Kasumi-1 (cell line): Measurements from ENCODE around the gene PRSS12.
A peak's percentile ranks its signal among the peaks of the same experiment; 100 is the strongest.
"Not testable (repeated sequence)": the region's sequence is repeated elsewhere in the genome, so short reads cannot be mapped to it uniquely, and the experiment has no call there.

Experiments
- DNase-seq, 2 experiments: peaks; one replicate each; lab custom pipeline; 2025; lab: John Stamatoyannopoulos, UW

Gene PRSS12

DNA sequence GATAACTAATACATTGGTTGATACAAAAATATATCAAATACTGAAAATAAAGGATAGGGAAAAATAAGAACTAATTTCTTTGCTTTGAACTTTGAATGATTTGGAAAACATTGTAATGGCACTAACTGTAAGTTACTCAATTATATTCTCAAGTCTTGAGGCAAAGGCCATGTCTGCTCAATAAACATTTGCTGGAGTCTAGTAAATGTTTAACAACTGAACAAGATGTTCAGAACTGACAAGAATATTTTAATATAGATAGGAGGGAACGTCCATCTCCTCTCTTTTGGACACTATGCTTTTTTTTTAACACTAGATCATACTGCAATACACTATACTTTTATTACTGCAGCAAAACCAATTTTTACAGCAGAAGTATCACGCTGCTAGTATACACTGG, 76.2 kb downstream of the PRSS12 start:
- DNase-seq = no peak

DNA sequence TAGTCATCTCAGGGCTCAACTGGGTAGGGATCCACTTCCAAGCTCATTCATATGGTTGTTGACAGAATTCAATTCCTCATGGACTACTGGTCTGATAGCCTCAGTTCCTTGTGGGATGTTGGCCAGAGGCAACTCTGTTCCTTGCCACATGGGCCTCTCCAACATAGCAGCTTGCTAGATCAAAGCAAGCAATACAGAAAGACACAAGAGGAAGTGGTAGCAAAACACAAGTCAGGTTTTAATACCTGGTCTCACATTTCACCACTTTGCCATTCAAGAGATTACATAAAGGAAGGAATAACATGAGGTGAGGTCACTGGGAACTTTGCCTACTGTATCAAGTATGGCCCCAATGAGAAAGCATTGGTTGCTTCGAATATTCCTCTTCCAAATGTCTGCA, 79.2 kb downstream of the PRSS12 start:
- DNase-seq = no peak

DNA sequence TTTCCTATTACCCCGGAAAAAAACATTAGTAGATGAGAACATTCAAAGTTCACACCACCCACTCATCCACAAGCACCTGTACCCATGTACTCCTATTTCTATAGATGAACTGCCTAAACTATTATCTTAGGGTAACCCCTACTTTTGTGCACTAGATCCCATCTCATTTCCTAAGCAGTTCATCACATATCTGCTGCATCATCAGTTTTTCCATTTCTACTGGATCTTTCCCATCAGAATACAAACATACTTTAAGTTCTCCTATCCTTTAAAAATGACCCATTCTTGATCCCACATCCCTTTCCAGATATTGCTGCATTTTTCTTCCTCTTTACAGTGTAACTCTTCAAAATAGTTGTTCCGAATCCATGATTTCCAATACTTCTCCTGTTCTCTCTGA, 81.0 kb downstream of the PRSS12 start:
- DNase-seq = no peak

DNA sequence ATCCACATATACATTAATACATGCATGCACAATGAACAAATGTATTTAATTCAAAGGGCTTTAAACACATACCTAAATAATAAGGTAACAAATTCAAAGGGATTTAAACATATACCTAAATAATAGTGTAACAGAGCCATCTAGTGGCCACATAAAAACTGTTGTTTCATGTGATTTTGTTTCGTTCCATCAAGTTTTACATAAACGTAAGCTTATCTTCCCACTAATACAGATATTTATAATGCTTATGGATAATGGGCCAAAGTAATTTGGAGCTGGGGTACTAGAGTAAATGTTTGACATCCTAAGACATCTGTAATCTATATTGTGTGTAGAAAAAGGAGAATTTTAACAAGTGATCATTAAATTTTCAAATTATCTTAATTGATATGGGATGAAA, 82.3 kb downstream of the PRSS12 start:
- DNase-seq = peak; percentile 47 to 59

DNA sequence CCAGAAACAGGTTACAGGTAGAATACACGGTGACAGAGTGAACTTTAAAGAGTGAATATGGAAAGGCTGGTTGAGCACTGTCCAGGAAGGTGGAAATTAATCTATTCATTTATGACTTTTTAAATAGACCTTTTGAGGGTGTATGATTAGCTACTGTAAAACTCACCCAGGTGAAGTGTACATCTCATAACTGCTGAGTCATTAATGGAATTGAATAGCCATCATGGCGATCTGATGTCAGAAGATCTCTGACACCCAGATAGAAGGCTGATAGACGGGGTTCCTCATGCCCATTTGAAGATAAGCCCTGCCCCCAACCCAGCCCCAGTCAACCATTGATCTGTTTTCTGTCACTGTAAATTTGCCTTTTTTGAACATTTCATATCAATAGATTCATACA, 84.0 kb downstream of the PRSS12 start:
- no peak for DNase-seq

DNA sequence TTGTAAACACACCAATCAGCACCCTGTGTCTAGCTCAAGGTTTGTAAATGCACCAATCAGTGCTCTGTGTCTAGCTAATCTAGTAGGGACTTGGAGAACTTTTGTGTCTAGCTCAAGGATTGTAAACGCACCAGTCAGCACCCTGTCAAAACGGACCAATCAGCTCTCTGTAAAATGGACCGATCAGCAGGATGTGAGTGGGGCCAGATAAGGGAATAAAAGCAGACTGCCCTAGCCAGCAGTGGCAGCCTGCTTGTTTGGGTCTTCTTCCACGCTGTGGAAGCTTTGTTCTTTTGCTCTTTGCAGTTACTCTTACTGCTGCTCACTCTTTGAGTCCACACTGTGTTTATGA, 86.7 kb downstream of the PRSS12 start:
- DNase-seq = not testable (repeated sequence)

DNA sequence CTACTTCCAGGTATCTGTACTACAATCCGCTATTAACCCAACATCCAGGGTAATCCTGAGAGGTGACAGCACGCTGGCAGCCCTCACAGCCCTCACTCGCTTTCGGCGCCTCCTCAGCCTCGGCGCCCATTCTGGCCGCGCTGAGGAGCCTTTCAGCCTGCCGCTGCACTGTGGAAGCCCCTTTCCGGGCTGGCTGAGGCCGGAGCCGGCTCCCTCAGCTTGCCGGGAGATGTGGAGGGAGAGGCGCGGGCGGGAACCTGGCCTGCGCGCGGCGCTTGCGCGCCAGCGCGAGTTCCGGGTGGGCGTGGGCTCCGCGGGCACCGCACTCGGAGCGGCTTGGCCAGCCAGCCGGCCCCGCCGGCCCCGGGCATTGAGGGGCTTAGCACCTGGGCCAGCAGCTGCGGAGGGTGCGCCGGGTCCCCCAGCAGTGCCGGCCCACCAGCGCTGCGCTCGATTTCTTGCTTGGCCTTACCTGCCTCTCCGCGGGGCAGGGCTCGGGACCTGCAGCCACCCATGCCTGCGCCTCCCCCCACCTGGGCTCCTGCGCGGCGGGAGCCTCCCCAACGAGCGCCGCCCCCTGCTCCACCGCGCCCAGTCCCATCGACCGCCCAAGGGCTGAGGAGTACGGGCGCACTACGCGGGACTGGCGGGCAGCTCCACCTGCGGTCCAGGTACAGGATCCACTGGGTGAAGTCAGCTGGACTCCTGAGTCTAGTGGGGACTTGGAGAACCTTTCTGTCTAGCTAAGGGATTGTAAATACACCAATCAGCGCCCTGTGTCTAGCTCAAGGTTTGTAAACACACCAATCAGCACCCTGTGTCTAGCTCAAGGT, 87.3 kb downstream of the PRSS12 start:
- DNase-seq = no peak

- DNase-seq = no peak
Measured at GRCh38 chr4:118264096-118264495, 88.7 kb downstream of the PRSS12 start.

DNA sequence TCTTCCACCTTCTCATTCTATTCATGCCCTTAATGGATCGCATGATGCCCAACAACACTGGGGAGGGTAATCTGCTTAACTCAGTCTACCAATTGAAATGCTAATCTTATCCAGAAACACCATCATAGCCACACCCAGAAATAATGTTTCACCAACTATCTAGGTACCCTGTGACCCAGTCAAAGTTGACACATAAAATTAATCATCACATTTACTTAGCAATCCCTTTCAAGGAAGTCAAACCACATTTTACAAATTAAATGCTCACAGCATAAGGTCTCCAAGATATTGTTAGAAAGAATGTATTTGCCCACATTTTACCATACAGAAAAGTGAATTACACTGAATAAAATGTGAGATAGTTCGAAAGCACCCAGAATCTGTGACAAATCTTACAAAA, 92.5 kb downstream of the PRSS12 start:
- DNase-seq = no peak

DNA sequence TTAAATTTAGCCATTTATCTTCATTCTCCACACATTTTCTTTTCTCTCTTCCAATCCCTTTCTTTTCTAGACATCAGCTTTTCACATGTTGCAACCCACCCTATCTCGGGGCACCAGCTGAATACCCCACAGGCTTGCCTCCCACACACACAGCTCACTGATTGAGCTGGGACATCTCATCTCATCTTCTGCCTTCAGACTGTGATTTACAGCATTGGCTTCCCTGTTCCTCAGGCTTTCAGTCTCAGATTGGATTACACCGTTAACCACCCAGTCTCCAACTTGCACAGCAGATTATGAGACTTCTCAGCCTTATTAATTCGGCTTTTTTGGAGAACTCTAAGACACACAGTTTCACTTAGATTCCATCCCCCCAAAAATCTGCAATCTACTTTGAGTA, 93.7 kb downstream of the PRSS12 start:
- DNase-seq = no peak

- DNase-seq = peak in 1 of 2 experiments; percentile 6
Measured at GRCh38 chr4:118254368-118254767, 98.4 kb downstream of the PRSS12 start.

DNA sequence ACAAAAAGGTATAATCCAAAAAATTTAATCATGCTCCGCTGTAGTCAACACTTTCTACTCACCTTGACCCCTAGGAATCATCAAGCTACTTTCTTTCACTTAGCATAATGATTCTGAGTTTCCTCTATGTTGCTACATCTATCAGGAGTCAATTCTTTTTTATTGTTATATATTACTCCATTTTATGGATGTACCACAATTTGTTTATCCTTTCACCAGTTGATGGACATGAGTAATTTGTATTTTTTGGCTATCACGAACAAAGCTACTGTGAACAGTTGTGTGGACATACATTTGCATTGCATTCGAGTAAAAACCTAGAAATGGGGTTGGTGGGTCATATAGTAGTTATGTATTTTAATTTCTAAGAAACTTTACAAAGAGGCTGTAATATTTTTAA, 102.9 kb downstream of the PRSS12 start:
- DNase-seq = no peak

- no peak for DNase-seq
Measured at GRCh38 chr4:118237531-118237930, 115.3 kb downstream of the PRSS12 start.

- no peak for DNase-seq
Measured at GRCh38 chr4:118235566-118236120, 117.2 kb downstream of the PRSS12 start.
